ENCODE results near the gene OR4K13. TPM values are rescaled to one million over a fixed set of nuclear protein-coding genes. Genes with fewer than 3 reads are reported as not detected.

The OR4K13 gene
- total and polyA plus RNA-seq, 2 of the 13 experiments (the other 11 are each of a cell fraction or from before 2014, with no cell fraction given) = not detected

GRCh38 chr14:20059745-20060144 is 23.9 kb upstream of the OR4K13 start, which contains the start of gene OR4L1:
OR4L1 (plus strand) TSS chr14:20060045; CDS start chr14:20060045, 0 bp downstream.
- no peaks in the 10 kb centered on the region; the same call in 1 of the 2 replicates for H3K9me3 ChIP-seq (ENCODE audit: low read length)
- no peak within 1 kb of the TSS for H3K27ac ChIP-seq (ENCODE audit: extremely low read length, insufficient read depth, low read length)
- POLR2A ChIA-PET = no interaction called here
- TF ChIP-seq ZNF335 (CRISPR knock-in tag; IDR thresholded peaks at IDR 0.05) = no peak
- TF ChIP-seq KDM3A (CRISPR knock-in tag; IDR thresholded peaks at IDR 0.05; ENCODE audit: low read depth) = no peak
- H3K27me3 ChIP-seq (ENCODE audit: control insufficient read depth in 1 of 2, insufficient read depth in 2 of 2, low read length in 2 of 2) = no peaks in the 10 kb centered on the region
- BruUV-seq (replicated peaks) = no TSS peak
- no peaks in the 10 kb centered on the region for H3K4me1 ChIP-seq (ENCODE audit: insufficient read depth, low read length)
- in situ Hi-C loops (cut with HindIII; ENCODE audit: extremely low pct_ligation_motif_present, low pct_unique_long_range_greater_than_20kb) = no loop called here
- H3K9ac ChIP-seq (ENCODE audit: insufficient read depth, low read depth, low read length) = no peak within 1 kb of the TSS
- no peaks in the 10 kb centered on the region for H4K20me1 ChIP-seq (ENCODE audit: insufficient read depth, low read length)
- WGBS (ENCODE audit: low lambda C conversion rate) = 12% methylated on average over 2 of the region's 2 CpGs
- CTCF ChIA-PET (ENCODE audit: low intra/inter-chr PET ratio, low total read pairs) = no interaction called here
- intact Hi-C loops (cut with micrococcal nuclease; ENCODE audit: unreplicated experiment) = no loop called here
- no peaks in the 10 kb centered on the region for H3K79me2 ChIP-seq (ENCODE audit: insufficient read depth, low read length)
- ATAC-seq (no peak), FAIRE-seq (no peak), DNase-seq (ENCODE audit: low spot score) (no peak)
- H2AFZ ChIP-seq (ENCODE audit: low read length) = no peak within 1 kb of the TSS
- no peaks in the 10 kb centered on the region for H3K36me3 ChIP-seq (replicated peaks in 1 of 2; ENCODE audit: control insufficient read depth in 1 of 2, insufficient read depth in 2 of 2, low read length in 2 of 2)
- no peak within 1 kb of the TSS for H3K4me3 ChIP-seq (replicated peaks in 1 of 3; ENCODE audit: insufficient read depth in 1 of 3, low read depth in 2 of 3, low read length in 3 of 3)
- H3K4me2 ChIP-seq (ENCODE audit: low read depth, low read length) = no peak within 1 kb of the TSS

DNA sequence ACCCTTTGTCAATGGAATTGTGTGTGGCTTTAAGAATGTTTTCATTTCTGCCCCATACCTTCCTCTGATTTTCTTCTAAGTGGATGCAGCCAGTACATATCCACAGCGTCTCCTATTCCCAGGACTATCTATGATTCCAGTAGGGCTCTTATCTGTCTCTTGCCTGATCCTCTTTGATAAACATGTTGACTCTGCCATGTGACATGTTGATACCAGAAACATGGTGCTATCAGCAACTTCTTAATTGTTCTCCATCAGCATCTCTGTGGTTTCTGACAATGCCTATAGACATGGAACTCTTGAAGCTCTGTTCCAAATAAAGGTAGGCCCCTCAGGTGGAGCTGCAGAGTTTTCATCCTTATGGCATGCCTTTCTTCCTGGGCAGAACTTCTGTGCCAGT is 12.4 kb upstream of the OR4K13 start:
- ATAC-seq = no peak
- no peaks in the 10 kb centered on the region for H3K27me3 ChIP-seq (ENCODE audit: control insufficient read depth in 1 of 2, insufficient read depth in 2 of 2, low read length in 2 of 2)
- H3K79me2 ChIP-seq (ENCODE audit: insufficient read depth, low read length) = no peaks in the 10 kb centered on the region
- intact Hi-C loops (cut with micrococcal nuclease; ENCODE audit: unreplicated experiment) = no loop called here
- CTCF ChIA-PET (ENCODE audit: low intra/inter-chr PET ratio, low total read pairs) = no interaction called here
- TF ChIP-seq, protein P1, sequence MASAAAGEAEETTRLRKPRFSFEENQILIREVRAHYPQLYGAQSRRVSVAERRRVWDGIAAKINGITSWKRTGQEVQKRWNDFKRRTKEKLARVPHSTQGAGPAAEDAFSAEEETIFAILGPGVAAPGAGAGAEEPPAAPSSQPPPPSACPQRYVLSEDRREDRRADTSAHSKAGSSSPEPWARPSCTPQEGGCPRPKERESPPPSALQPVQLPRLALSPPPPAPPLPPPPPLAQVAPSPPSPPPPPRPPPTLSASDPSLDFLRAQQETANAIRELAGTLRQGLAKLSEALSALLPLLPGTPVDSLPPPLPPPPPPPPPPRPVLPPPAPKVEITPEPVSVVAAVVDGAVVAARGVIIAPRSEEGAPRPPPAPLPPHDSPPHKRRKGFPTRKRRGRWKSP (CRISPR knock-in tag; IDR thresholded peaks at IDR 0.05) = no peak
- no peak for TF ChIP-seq ZSCAN22 (CRISPR knock-in tag; IDR thresholded peaks at IDR 0.05)
- no peak for TF ChIP-seq KLF15 (CRISPR knock-in tag; IDR thresholded peaks at IDR 0.05; ENCODE audit: borderline replicate concordance)
- no peak for TF ChIP-seq ZNF260 (CRISPR knock-in tag; IDR thresholded peaks at IDR 0.05; ENCODE audit: borderline replicate concordance, low read depth)
- TF ChIP-seq ZNF337 (CRISPR knock-in tag; IDR thresholded peaks at IDR 0.05; ENCODE audit: borderline replicate concordance, low read depth) = no peak
- TF ChIP-seq, protein P2, sequence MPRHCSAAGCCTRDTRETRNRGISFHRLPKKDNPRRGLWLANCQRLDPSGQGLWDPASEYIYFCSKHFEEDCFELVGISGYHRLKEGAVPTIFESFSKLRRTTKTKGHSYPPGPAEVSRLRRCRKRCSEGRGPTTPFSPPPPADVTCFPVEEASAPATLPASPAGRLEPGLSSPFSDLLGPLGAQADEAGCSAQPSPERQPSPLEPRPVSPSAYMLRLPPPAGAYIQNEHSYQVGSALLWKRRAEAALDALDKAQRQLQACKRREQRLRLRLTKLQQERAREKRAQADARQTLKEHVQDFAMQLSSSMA (CRISPR knock-in tag; IDR thresholded peaks at IDR 0.05) = no peak
- TF ChIP-seq ZNF784 (CRISPR knock-in tag; IDR thresholded peaks at IDR 0.05; ENCODE audit: borderline replicate concordance) = no peak
- no peak for TF ChIP-seq HNRNPK (IDR thresholded peaks at IDR 0.05; ENCODE audit: low read depth, low read length, poor library complexity, severe bottlenecking)
- H3K36me3 ChIP-seq (replicated peaks in 1 of 2; ENCODE audit: control insufficient read depth in 1 of 2, insufficient read depth in 2 of 2, low read length in 2 of 2) = no peaks in the 10 kb centered on the region
- no peaks in the 10 kb centered on the region for H3K9me3 ChIP-seq (ENCODE audit: low read length)
- no peak for FAIRE-seq
- 0% methylated on average over 1 of the region's 1 CpG for WGBS (ENCODE audit: low lambda C conversion rate)
- POLR2A ChIA-PET = no interaction called here
- H3K27ac ChIP-seq (ENCODE audit: extremely low read length, insufficient read depth, low read length) = no peak overlapping the region
- no peaks in the 10 kb centered on the region for H3K4me1 ChIP-seq (ENCODE audit: insufficient read depth, low read length)
- in situ Hi-C loops (cut with HindIII; ENCODE audit: extremely low pct_ligation_motif_present, low pct_unique_long_range_greater_than_20kb) = no loop called here
- no peak overlapping the region for H3K4me2 ChIP-seq (ENCODE audit: low read depth, low read length)
- no peak overlapping the region for H2AFZ ChIP-seq (ENCODE audit: low read length)
- H3K9ac ChIP-seq (ENCODE audit: insufficient read depth, low read depth, low read length) = no peak overlapping the region
- H4K20me1 ChIP-seq (ENCODE audit: insufficient read depth, low read length) = no peaks in the 10 kb centered on the region
- BruUV-seq (replicated peaks) = no TSS peak
- no peak overlapping the region for H3K4me3 ChIP-seq (replicated peaks in 1 of 3; ENCODE audit: insufficient read depth in 1 of 3, low read depth in 2 of 3, low read length in 3 of 3)
- no peak for DNase-seq (ENCODE audit: low spot score)

All from HepG2 (cell line).